Measurements from ENCODE around the gene F9.
"Not testable (repeated sequence)": the region's sequence is repeated elsewhere in the genome, so short reads cannot be mapped to it uniquely, and the experiment has no call there.

Gene F9

DNA sequence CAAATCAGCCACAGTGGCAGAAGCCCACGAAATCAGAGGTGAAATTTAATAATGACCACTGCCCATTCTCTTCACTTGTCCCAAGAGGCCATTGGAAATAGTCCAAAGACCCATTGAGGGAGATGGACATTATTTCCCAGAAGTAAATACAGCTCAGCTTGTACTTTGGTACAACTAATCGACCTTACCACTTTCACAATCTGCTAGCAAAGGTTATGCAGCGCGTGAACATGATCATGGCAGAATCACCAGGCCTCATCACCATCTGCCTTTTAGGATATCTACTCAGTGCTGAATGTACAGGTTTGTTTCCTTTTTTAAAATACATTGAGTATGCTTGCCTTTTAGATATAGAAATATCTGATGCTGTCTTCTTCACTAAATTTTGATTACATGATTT is at the start of gene F9:
TSS of gene F9 (plus strand) at position 190 of the 400 bp plus-strand sequence. CDS start at position 216, 26 bp downstream.
- in situ Hi-C loops (cut with MboI; ENCODE audit: low pct_unique_long_range_greater_than_20kb, low sequenced_read_pairs) = no loop called here
- no peak for DNase-seq

DNA sequence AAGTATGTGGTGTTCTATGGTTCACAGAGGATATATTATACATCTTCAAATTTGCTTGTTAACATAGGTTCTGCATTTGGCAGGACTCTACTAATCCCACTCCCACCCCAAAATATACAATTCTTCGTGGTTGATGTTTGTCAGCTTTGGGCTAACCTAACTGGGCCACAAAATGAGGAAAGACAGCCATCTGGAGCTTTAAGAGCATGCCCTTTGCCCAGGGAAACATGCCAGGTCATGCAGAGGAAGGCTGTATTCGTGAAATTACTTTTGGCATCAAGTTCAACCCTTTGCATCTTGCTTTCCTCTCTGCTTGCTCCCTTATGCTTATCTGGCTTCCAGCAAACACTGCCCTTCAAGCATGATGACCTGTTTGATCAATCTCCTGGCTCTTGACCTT is 46.8 kb upstream of the F9 start:
- in situ Hi-C loops (cut with MboI; ENCODE audit: low pct_unique_long_range_greater_than_20kb, low sequenced_read_pairs) = no loop called here
- no peak for DNase-seq

DNA sequence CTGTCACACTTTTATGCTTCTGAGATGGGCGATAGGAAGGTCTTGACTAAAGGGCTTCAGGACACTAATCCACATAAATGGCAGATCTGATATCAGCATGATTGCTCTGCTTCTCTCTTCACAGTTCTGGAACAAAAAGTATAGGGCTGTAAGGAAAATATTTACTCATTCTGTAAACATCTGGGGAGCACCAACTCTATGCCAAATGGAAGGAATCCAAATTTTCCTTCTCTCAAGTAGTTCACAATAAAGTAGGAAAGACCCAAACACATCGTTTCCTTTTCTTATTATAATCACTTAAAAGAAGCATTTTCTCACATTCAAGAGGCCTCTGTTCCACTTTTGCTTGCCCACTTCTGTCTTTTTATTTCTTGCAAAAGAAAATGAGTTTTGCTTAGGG is 45.9 kb upstream of the F9 start:
- DNase-seq = no peak
- in situ Hi-C loops (cut with MboI; ENCODE audit: low pct_unique_long_range_greater_than_20kb, low sequenced_read_pairs) = no loop called here

DNA sequence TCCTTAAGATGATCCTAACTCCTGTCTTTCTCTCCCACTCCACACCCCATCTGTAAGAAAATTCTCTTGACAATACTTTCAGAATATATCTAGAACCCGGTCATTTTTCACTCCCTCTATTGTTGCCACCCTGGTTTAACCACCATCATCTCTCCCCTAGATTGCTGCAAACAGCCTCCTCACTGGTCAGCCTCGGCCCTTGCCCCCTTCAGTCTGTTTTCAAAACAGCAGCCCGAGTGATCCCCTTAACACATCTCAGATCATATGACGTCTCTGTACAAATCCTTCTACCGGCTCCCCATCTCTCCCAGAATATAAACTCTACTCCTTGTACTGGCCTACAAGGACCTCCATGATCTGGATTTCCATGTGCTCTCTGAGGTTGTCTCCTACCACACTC is 35.2 kb upstream of the F9 start:
- in situ Hi-C loops (cut with MboI; ENCODE audit: low pct_unique_long_range_greater_than_20kb, low sequenced_read_pairs) = no loop called here

DNA sequence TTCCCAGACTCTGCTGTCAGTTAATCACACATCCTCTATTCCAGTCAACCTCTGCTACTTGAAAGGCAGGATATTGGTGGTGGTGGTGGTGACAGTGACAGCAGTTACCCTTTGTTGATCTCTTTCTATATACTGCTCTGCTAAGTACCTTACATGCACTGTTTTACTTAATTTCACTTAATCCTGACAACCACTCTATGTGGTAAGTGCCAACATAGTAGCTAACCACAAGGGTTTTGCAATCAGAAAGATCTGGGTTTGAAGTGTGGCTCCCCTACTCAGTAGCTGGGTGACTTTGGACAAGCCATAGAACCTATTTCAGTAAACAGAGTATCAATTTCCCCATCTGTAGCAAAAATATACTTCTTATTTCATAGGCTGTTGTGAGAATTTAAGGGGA is 24.2 kb upstream of the F9 start:
- peak; percentile 28 for DNase-seq

More for the DNA sequence above, 35.2 kb upstream of the F9 start:
- no peak for DNase-seq

DNA sequence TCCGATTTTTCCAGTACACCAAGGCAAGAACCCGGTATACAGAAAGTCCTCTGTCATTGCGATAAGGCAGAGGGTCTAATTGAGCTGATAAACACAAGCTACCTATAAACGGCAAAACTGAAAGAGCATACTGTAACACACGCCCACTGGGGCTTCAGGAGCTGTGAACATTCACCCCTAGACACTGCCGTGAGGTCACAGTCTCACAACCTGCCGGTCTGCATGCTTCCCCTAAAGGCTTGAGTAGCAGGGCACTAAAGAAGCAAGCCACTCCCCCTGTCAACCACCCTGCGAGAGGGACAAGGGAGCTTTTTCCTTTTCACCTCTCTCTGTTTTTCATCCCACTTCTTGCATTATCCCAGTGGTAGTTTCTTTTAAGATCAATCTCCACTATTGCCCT is 22.4 kb upstream of the F9 start:
- DNase-seq = no peak
- in situ Hi-C loops (cut with MboI; ENCODE audit: low pct_unique_long_range_greater_than_20kb, low sequenced_read_pairs) = no loop called here

More for the DNA sequence above, 24.2 kb upstream of the F9 start:
- in situ Hi-C loops (cut with MboI; ENCODE audit: low pct_unique_long_range_greater_than_20kb, low sequenced_read_pairs) = no loop called here

DNA sequence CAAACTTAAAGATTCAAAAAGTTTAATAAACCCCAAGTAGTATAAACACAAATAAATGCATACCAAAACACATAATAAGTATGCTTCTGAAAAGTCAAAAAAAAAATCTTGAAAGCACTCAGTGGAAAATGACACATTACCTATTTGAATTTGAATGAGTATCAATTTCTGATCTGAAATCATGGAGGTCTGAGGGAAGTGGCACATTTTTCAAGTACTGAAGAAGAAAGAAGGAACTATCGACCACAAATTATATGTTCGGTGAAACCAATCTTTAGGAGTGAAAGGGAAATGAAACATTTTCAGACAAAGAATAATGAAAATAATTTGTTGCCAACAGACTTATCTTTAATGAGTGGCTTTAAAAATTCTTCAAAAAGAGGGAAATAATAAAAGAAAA is 12.1 kb upstream of the F9 start:
- in situ Hi-C loops (cut with MboI; ENCODE audit: low pct_unique_long_range_greater_than_20kb, low sequenced_read_pairs) = no loop called here

DNA sequence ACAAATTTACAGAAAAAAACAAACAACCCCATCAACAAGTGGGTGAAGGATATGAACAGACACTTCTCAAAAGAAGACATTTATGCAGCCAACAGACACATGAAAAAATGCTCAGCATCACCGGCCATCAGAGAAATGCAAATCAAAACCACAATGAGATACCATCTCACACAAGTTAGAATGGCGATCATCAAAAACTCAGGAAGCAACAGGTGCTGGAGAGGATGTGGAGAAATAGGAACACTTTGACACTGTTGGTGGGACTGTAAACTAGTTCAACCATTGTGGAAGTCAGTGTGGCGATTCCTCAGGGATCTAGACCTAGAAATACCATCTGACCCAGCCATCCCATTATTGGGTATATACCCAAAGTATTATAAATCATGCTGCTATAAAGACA is 1.7 kb upstream of the F9 start:
- DNase-seq; in situ Hi-C loops (cut with MboI; ENCODE audit: low pct_unique_long_range_greater_than_20kb, low sequenced_read_pairs): not testable (repeated sequence)

More for the DNA sequence above, 12.1 kb upstream of the F9 start:
- no peak for DNase-seq

DNA sequence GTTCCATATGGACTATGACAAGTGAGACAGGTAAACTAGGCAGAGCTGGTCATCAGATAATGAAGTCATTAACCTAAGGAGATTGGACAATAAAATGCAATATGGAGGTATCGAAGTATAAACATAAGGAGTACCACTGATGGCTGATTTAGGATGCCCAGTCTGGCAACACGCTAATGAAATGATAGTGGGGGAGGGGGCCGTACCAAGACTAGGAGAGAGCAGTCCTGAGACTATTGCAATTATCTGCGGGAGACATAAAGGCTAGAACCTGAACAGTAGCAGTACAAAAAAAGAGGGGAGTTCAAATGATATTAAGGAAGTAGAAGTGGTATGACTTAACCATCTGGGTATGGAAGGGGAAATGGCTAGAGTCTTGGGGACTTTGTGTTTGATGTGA is 2.3 kb downstream of the F9 start:
- no peak for DNase-seq
- in situ Hi-C loops (cut with MboI; ENCODE audit: low pct_unique_long_range_greater_than_20kb, low sequenced_read_pairs) = no loop called here

DNA sequence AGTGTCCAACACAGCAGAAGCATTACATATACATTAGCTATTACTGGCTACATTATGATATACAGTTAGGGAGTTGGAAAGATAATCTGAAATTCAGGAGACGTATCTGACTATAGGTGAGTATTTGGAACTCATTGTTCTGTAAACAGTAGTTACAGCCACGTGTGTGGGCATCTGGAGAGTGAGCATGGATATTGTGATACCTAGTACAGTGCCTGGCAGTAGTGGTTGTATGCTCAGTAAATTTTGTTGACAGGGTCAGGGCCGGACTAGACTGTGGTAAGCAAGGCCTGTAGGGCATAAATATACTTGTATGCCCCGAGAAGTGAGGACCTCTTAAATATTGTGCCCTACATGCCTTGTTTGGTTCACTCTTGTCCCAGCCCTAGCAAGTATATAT is 2.9 kb downstream of the F9 start:
- DNase-seq = no peak
- in situ Hi-C loops (cut with MboI; ENCODE audit: low pct_unique_long_range_greater_than_20kb, low sequenced_read_pairs) = no loop called here

DNA sequence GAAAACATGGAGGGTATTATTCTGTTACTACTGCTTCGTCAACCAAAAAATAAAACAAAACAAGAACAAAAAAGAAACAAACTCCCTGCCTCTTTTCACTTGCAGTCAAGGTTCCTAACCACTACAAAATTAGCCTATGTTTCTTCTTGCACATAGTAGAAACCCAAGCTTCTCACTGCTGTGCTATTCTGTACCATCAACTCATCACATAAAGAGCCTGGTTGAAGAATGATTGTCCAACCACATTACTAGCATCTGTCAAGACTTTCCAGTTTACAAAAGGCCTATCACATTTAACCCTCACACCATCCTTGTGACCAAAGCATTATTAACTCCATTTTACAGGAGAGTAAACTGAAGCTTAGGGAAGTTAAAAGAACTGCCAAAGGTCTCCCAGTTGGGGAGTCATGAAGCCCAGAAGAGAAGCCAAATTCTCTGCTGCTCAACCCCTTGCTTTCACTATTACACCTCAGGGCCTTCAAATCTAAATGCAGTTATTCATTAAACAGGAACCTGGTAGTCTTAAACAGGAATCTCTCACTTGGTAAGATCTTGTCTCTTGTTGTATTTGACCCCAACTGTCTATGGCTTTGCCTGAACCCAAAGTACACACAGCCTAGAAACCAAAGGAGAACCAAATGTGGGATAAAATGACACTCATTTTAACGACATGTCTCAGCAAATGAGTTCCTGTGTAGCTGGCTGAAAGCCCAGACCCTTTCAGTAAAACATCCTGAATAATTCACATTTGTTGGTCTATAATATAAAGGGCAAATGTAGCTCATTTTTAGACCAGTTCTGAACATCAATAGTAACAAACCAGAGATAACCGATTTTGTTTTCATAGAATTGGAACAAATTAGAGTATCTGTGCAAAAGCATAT is 8.6 kb downstream of the F9 start:
- in situ Hi-C loops (cut with MboI; ENCODE audit: low pct_unique_long_range_greater_than_20kb, low sequenced_read_pairs) = no loop called here
- peak; percentile 7 for DNase-seq

DNA sequence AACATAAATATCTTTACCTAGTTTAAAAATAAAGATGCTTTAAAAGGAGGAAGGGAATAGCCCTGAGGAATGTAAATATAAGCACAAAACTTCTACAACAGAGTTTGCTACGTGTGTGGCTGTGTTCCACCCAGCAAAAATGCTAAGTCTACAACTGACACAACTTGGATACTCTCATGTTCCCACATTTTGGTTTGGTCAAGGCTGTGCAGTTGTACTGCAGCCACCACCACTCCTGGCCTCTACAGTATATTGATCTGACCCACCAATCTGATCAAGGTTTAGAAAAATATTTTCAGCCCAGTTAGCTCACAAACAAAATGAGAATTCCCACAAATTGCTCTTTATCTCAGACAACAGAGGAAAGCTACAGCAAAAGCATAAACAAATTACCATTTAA is 12.1 kb downstream of the F9 start:
- in situ Hi-C loops (cut with MboI; ENCODE audit: low pct_unique_long_range_greater_than_20kb, low sequenced_read_pairs) = no loop called here
- no peak for DNase-seq

DNA sequence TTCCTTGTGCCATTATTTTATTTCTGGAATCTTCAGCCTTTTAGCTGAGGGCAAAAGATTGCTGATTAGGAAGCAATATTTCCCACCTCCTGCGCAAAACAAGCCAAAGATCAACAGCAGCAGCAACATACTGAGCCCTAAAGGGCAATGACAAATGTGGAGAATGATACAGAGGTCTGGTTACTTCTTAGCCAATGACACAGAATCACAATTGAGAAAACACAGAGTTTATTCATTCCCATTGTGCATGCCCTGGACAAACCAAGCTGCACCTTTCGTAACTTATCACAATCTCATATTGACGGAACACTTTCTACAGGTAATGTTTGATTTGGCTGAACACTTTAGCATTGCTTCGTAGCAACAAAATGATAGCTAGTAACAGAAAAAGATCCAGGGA is 13.4 kb downstream of the F9 start:
- in situ Hi-C loops (cut with MboI; ENCODE audit: low pct_unique_long_range_greater_than_20kb, low sequenced_read_pairs) = no loop called here
- DNase-seq = no peak

DNA sequence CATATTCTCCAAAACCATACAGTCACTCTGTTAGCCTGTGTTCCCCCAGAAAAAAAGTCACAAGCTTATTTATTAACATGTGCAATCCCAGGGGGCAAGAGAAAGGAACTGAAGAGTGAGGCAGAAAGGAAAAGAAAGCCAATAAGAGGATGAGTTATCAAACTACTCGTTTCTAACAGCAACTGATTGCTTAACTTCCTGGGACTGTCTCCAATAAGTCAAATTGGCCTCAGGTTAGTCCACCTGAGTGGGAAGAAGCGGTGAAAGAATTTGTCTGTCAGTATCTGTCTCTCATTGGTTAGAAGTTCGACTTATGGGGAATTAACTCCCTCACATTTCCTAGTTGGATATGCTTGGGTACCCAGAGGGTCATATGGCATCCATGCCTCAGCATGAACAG is 14.1 kb downstream of the F9 start:
- in situ Hi-C loops (cut with MboI; ENCODE audit: low pct_unique_long_range_greater_than_20kb, low sequenced_read_pairs) = no loop called here
- DNase-seq = no peak

DNA sequence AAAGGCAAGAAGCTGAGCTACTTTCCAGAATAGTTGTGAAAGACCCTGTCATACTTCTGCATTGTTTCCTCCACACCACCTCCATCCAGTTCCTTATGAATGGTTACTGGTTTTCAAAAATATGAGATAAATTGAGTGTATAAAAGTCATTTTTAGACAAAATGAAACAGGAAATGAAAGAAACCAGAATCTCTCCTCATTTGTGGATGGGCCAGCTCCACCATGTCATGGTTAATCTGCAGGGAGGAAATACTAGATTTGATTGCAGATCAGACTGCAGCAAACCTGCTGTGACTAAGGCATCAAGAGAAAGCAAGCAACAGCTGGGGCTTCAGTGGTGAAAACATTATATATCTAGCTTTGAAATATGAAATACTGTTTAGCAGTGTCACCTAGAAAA is 23.8 kb downstream of the F9 start:
- no peak for DNase-seq
- in situ Hi-C loops (cut with MboI; ENCODE audit: low pct_unique_long_range_greater_than_20kb, low sequenced_read_pairs) = no loop called here

DNA sequence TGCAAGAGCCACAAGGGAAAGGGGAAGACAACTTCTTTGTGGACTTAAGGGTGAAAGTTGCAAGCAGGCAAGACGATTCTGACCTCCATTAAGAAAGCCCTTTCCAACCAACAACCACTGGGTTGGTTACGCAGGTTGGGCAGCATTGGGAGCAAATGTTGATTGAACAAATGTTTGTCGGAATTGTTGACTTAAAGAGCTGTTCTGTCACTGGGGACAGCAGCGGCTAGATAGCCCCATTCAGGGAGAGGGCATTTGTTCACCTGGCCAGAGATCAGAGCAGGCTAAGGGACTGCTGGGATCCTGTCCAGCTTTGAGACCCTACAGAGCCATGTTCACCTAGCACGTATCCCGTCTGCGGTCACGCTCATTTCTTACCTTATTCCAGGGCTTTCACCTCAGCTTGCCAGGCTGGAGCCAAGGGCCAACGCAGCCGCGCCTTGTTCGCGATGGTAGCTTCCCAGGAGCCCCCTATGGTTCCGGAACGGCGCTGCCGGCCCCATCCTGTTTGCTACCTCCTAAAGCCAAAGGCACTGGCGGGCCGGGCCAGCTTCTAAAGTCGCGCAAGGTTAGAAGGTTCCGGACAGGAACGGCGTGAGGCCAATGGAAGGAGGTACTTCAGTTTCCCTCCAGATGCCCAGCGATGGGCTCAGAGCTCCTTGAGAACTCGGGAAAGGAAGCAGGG is 24.6 kb downstream of the F9 start:
- peak; percentile 7 for DNase-seq
- in situ Hi-C loops (cut with MboI; ENCODE audit: low pct_unique_long_range_greater_than_20kb, low sequenced_read_pairs) = no loop called here

DNA sequence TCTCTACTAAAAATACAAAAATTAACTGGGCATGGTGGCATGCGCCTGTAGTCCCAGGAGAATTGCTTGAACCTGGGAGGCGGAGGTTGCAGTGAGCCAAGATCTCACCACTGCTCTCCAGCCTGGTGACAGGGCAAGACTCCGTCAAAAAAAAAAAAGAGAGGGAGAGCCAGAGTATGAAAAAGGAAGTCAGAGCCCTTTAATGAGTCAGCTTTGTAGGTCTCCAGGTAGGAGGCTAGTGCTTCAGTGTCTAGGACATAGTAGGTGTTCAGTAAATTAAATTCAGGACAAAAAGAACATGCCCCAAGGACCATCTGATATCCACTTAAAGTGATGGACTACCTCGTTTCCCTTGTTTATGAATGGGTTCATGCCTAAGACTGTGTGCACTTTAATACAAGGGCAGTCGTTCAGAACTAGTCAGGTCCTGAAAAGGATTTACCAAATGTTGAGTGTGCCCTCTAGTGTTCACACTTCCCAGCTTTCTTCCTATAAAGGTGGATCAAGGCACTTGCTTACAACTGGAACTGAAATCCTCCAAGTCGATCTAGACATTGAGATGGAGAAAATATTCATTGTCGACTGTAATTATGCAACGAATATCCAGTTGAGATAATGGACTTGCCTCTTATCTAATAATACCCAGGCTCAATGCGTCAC is 29.0 kb downstream of the F9 start:
- DNase-seq = peak; percentile 73
- in situ Hi-C loops (cut with MboI; ENCODE audit: low pct_unique_long_range_greater_than_20kb, low sequenced_read_pairs) = no loop called here

DNA sequence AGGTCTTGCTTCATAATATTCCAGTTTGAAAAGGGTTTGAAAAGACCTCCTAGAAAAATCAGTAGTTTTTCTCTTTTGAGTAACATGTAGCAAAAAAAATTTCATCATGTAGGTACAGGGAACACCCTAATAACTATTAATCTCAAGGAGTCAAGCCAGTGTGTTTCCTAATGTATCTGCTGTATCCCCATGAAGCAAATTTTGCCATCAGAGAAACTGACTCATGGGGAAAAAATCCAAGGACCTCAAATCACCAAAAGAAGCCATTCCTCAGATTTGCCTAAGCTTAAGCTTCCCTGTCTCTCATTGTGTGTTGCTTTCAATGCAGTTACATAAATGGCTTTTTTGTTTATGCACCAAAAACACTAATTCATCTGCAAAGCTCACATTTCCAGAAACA is 29.7 kb downstream of the F9 start:
- in situ Hi-C loops (cut with MboI; ENCODE audit: low pct_unique_long_range_greater_than_20kb, low sequenced_read_pairs) = no loop called here
- DNase-seq = no peak

DNA sequence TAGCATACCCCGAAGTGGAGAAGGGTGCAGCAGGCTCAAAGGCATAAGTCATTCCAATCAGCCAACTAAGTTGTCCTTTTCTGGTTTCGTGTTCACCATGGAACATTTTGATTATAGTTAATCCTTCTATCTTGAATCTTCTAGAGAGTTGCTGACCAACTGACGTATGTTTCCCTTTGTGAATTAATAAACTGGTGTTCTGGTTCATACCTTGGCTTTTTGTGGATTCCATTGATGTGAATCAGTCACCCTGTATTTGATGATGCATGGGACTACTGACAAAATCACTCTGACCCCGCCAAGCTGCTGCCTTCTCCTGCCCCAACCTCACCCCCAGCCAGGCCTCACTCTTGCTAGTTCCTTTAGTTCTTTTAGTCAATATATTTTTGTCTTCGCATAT is 32.7 kb downstream of the F9 start:
- in situ Hi-C loops (cut with MboI; ENCODE audit: low pct_unique_long_range_greater_than_20kb, low sequenced_read_pairs) = no loop called here
- DNase-seq = no peak

DNA sequence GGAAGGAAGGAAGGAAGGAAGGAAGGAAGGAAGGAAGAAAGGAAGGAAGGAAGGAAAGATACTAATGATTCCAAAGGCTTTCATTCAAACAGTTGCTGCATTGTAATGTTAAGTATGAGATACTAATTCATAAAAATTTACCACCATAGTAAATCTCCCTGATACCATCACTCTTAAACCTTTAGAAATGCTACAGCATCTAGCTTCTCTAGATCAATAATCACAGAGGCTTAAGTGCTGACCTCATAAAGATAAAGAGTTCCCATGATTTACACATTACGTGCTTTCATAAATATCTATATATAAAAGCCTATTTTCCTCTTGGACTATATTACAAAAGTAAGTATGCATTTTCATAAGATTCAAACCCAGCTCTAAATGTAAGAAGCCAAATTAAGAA is 36.4 kb downstream of the F9 start:
- DNase-seq = no peak
- in situ Hi-C loops (cut with MboI; ENCODE audit: low pct_unique_long_range_greater_than_20kb, low sequenced_read_pairs) = no loop called here
